ENCODE data around the gene SRR. TPM values are rescaled to one million over a fixed set of nuclear protein-coding genes. Genes with fewer than 3 reads are reported as not detected.

The SRR gene
- total and polyA plus RNA-seq, 9 of the 15 experiments (the other 6 are each of a cell fraction or from before 2014, with no cell fraction given): 5.0 to 19.4 (median 7.9) TPM

- TF ChIP-seq, protein P1, sequence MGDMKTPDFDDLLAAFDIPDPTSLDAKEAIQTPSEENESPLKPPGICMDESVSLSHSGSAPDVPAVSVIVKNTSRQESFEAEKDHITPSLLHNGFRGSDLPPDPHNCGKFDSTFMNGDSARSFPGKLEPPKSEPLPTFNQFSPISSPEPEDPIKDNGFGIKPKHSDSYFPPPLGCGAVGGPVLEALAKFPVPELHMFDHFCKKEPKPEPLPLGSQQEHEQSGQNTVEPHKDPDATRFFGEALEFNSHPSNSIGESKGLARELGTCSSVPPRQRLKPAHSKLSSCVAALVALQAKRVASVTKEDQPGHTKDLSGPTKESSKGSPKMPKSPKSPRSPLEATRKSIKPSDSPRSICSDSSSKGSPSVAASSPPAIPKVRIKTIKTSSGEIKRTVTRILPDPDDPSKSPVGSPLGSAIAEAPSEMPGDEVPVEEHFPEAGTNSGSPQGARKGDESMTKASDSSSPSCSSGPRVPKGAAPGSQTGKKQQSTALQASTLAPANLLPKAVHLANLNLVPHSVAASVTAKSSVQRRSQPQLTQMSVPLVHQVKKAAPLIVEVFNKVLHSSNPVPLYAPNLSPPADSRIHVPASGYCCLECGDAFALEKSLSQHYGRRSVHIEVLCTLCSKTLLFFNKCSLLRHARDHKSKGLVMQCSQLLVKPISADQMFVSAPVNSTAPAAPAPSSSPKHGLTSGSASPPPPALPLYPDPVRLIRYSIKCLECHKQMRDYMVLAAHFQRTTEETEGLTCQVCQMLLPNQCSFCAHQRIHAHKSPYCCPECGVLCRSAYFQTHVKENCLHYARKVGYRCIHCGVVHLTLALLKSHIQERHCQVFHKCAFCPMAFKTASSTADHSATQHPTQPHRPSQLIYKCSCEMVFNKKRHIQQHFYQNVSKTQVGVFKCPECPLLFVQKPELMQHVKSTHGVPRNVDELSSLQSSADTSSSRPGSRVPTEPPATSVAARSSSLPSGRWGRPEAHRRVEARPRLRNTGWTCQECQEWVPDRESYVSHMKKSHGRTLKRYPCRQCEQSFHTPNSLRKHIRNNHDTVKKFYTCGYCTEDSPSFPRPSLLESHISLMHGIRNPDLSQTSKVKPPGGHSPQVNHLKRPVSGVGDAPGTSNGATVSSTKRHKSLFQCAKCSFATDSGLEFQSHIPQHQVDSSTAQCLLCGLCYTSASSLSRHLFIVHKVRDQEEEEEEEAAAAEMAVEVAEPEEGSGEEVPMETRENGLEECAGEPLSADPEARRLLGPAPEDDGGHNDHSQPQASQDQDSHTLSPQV (IDR thresholded peaks at IDR 0.05): peak; percentile 47; the same call in 1 of the 2 replicates
- TF ChIP-seq CC2D1A (IDR thresholded peaks at IDR 0.05): no peak
- peak; percentile 51 for TF ChIP-seq ARID1B (IDR thresholded peaks at IDR 0.05)
- peak; percentile 68; the same call in 1 of the 2 replicates for TF ChIP-seq DMBX1 (CRISPR knock-in tag; IDR thresholded peaks at IDR 0.05; ENCODE audit: borderline replicate concordance)
- TF ChIP-seq NR2C1 (IDR thresholded peaks at IDR 0.05): no peak
- 0 out of 2 replicates have a peak, but pooled peaks have one; percentile 36 for TF ChIP-seq NR2C1 (tag; IDR thresholded peaks at IDR 0.05)
- no peak for TF ChIP-seq XRCC3 (IDR thresholded peaks at IDR 0.05)
- TF ChIP-seq, protein P2, sequence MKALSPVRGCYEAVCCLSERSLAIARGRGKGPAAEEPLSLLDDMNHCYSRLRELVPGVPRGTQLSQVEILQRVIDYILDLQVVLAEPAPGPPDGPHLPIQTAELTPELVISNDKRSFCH (CRISPR knock-in tag; IDR thresholded peaks at IDR 0.05): no peak
- TF ChIP-seq, protein P2 (tag; IDR thresholded peaks at IDR 0.05): 0 out of 2 replicates have a peak, but pooled peaks have one; percentile 46
- no peak for TF ChIP-seq NEUROD1 (IDR thresholded peaks at IDR 0.05; ENCODE audit: borderline replicate concordance, low read depth, low read length, partially characterized antibody)
- no peak for TF ChIP-seq KAT2B (IDR thresholded peaks at IDR 0.05; ENCODE audit: low read depth, low read length)
- peak; percentile 42 to 59 (median 45); a peak in 3 of 6 replicates for TF ChIP-seq CTCF (IDR thresholded peaks at IDR 0.05 in 2 of 3, conservative IDR thresholded peaks at IDR 0.05 in 1 of 3; ENCODE audit: insufficient read depth in 2 of 3, low read depth in 1 of 3, low read length in 3 of 3)
- TF ChIP-seq ZNF764 (CRISPR knock-in tag; IDR thresholded peaks at IDR 0.05; ENCODE audit: low read depth): no peak
- TF ChIP-seq ZSCAN32 (CRISPR knock-in tag; IDR thresholded peaks at IDR 0.05): 0 out of 2 replicates have a peak, but pooled peaks have one; percentile 34
- TF ChIP-seq RBM25 (IDR thresholded peaks at IDR 0.05; ENCODE audit: low read depth, low read length, severe bottlenecking): no peak
- TF ChIP-seq ZNF134 (CRISPR knock-in tag; conservative IDR thresholded peaks at IDR 0.05): no peak
- no peak for TF ChIP-seq ZFX (CRISPR knock-in tag; IDR thresholded peaks at IDR 0.05)
- peak; percentile 50 for TF ChIP-seq GABPA (tag; conservative IDR thresholded peaks at IDR 0.05; ENCODE audit: low read depth)
- TF ChIP-seq ZNF384 (IDR thresholded peaks at IDR 0.05; ENCODE audit: low read depth, low read length): peak; percentile 98
- TF ChIP-seq, protein P3, sequence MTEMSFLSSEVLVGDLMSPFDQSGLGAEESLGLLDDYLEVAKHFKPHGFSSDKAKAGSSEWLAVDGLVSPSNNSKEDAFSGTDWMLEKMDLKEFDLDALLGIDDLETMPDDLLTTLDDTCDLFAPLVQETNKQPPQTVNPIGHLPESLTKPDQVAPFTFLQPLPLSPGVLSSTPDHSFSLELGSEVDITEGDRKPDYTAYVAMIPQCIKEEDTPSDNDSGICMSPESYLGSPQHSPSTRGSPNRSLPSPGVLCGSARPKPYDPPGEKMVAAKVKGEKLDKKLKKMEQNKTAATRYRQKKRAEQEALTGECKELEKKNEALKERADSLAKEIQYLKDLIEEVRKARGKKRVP (CRISPR knock-in tag; IDR thresholded peaks at IDR 0.05): peak; percentile 78; the same call in 1 of the 2 replicates
- TF ChIP-seq CBX2 (IDR thresholded peaks at IDR 0.05; ENCODE audit: insufficient read depth, low read length, poor library complexity, severe bottlenecking): no peak
These were observed 21.4 kb upstream of the SRR start (continued) for GRCh38 chr17:2282297-2282873.
